ENCODE results near the gene MLANA. TPM values are rescaled to one million over a fixed set of nuclear protein-coding genes. Genes with fewer than 3 reads are reported as not detected.

The MLANA gene
- total and polyA plus RNA-seq, 4 donors, result 0.20 to 1.7 (median 0.69) TPM

DNA sequence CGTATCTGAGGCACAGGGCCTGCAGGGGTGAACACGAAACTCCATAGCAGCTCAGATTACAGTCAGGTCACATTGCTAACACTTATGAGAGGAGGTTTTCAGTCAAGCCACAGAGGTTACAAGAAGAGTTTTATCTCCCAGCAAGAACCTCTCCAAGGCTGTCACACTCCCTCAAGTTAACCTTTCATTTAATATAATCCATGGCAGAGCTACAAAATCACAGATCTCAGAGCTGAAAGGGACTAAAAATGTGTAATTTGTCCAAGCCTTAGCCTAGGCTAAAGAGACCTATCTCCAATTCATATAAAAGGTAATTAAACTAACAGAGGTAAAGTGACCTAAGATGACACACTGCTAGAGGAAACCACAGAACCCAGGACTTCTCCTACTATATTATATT lies 57.2 kb downstream of the MLANA start:
- DNase-seq (ENCODE audit: low read depth in 4 of 6, low spot score in 6 of 6), result no peak
- H3K27me3 ChIP-seq (ENCODE audit: control insufficient read depth, insufficient read depth, low read length), result no peaks in the 10 kb centered on the region
- no peaks in the 10 kb centered on the region for H3K4me1 ChIP-seq (ENCODE audit: control insufficient read depth, insufficient read depth, low read length)
- WGBS (ENCODE audit: insufficient coverage), result 67% methylated on average over 1 of the region's 2 CpGs
- H3K4me3 ChIP-seq (ENCODE audit: low read depth, low read length), result no peak overlapping the region
- H3K9me3 ChIP-seq (ENCODE audit: control insufficient read depth, insufficient read depth, low read length), result no peaks in the 10 kb centered on the region
- no peak overlapping the region for H3K27ac ChIP-seq (ENCODE audit: low read depth, low read length)
- no peaks in the 10 kb centered on the region for H3K36me3 ChIP-seq (ENCODE audit: control insufficient read depth, insufficient read depth, low read length)

DNA sequence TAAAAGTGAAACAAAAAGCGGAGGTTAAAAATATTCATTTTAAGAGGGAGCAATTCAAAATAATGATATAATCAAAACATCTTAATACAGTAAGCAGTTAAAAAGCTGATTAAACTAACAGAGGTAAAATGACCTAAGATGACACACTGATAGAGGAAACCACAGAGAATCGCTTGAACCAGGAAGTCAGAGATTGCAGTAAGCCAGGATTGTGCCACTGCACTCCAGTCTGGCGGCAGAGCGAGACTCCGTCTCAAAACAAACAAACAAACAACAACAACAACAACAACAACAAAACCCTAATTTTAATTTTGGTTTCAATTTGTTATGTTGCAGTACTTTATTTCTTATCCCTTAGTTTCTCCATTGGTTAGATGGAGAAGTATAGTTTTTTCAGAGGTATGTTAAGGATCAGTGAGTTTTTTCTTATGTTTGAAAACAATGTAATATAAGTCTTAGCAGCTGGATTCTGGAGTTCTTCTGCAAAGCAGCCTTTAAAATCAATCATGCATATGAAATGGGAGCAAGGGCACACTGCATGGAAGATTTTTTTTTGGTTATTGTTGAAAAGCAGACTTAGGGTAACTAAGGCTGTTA lies 58.5 kb downstream of the MLANA start:
- no CpG with 5 or more reads among the region's 5 CpGs for WGBS (ENCODE audit: insufficient coverage)

DNA sequence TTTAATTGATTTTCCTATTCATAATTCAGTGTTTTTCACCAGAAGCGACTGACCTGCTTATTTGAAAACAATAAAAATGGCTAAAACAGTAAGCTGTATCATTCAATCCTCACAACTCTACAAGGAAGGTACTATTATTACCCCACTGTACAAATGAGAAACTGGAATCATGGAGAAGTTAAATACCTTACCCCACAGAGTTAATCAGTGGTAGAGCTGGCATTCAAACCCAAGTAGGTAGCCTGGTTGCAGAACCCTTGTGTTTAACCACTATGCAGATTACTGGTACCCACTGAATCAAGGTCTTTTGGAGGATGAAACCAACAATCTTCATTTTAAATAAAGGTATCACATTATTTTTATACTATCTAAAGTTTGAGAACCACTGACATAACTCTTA lies 59.6 kb downstream of the MLANA start:
- WGBS (ENCODE audit: insufficient coverage), result no CpG with 5 or more reads among the region's 1 CpG
- Histone ChIP-seq H3K4me1 (ENCODE audit: control insufficient read depth, insufficient read depth, low read length) (no peaks in the 10 kb centered on the region), H3K4me3 (ENCODE audit: low read depth, low read length) (no peak overlapping the region), H3K36me3 (ENCODE audit: control insufficient read depth, insufficient read depth, low read length) (peaks cover 3% of the 10 kb centered on the region), H3K27ac (ENCODE audit: low read depth, low read length) (no peak overlapping the region), H3K9me3 (ENCODE audit: control insufficient read depth, insufficient read depth, low read length) (no peaks in the 10 kb centered on the region), H3K27me3 (ENCODE audit: control insufficient read depth, insufficient read depth, low read length) (no peaks in the 10 kb centered on the region)
- DNase-seq (ENCODE audit: low read depth in 4 of 6, low spot score in 6 of 6), result no peak

More for the DNA sequence above, 58.5 kb downstream of the MLANA start:
- Histone ChIP-seq H3K4me1 (ENCODE audit: control insufficient read depth, insufficient read depth, low read length) (no peaks in the 10 kb centered on the region), H3K27ac (ENCODE audit: low read depth, low read length) (no peak overlapping the region), H3K9me3 (ENCODE audit: control insufficient read depth, insufficient read depth, low read length) (no peaks in the 10 kb centered on the region), H3K27me3 (ENCODE audit: control insufficient read depth, insufficient read depth, low read length) (no peaks in the 10 kb centered on the region), H3K4me3 (ENCODE audit: low read depth, low read length) (no peak overlapping the region), H3K36me3 (ENCODE audit: control insufficient read depth, insufficient read depth, low read length) (no peaks in the 10 kb centered on the region)
- DNase-seq (ENCODE audit: low read depth in 4 of 6, low spot score in 6 of 6), result no peak

DNA sequence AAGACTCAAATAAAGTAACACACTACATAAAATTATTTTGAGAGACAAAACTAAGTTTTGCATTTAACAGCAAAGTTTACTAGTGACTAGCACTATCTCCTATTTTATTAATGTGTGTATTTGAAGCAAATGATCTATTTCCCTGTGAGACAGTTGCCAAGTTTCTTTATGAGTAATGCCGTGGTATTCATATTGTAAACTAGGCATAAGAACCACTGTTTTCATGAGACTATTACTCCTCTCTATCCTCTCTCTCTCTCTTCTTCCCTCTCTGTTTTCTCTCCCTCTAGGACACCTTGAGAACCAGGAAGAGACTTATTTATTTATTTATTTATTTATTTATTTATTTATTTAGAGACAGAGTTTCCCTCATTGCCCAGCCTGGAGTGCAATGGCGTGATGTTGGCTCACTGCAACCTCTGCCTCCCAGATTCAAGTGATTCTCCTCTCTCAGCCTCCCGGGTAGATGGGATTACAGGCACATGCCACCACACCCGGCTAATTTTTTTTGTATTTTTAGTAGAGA lies 61.1 kb downstream of the MLANA start:
- no peaks in the 10 kb centered on the region for H3K9me3 ChIP-seq (ENCODE audit: control insufficient read depth, insufficient read depth, low read length)
- H3K4me3 ChIP-seq (ENCODE audit: low read depth, low read length), result no peak overlapping the region
- H3K27me3 ChIP-seq (ENCODE audit: control insufficient read depth, insufficient read depth, low read length), result no peaks in the 10 kb centered on the region
- WGBS (ENCODE audit: insufficient coverage), result no CpG with 5 or more reads among the region's 4 CpGs
- no peak overlapping the region for H3K27ac ChIP-seq (ENCODE audit: low read depth, low read length)
- H3K36me3 ChIP-seq (ENCODE audit: control insufficient read depth, insufficient read depth, low read length), result peaks cover 3% of the 10 kb centered on the region
- DNase-seq (ENCODE audit: low read depth in 4 of 6, low spot score in 6 of 6), result no peak
- no peaks in the 10 kb centered on the region for H3K4me1 ChIP-seq (ENCODE audit: control insufficient read depth, insufficient read depth, low read length)

DNA sequence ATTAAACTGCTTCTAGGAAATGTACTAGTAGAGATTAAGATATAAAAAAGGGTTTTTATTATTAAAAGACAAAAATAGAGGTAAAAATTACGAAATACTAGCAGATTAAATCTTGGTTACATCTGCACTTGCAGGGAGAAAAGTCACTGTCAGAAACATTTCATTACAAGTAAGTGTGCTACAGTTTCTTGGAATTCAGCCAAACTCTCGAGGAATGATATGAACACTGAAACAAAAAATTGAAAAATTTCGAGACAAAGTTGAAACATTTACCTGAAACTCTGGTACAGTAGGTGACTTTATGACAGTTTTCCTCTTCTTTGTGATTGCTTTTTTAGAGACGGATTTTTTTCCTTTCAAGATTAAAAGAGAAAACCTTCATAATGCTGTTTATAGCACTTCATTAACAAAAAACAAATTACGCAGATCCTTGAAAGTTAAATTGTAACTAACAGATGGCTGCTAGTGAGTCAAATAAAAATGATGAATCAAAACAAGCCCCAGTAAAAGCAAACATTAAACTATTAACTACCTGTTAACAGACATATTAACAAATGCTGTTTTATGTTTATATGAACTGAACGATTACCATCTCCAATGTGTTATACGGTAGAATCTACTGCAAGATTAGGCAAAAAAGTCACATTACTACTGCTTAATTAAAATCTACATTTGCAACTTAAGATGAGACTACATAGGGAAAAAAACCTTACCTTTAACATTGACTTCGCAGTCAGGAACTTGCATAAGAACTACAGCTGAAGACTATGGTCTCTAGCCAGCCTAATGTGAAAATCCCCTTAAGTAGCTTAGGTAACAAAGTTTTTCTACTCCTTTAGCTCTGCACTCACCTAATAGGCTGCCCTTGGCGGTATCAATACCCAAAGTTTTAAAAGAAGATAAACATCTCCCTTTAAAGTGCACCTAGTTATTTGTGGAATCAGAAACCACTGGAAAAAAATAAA lies 63.3 kb downstream of the MLANA start:
- Histone ChIP-seq H3K4me3 (ENCODE audit: low read depth, low read length) (no peak overlapping the region), H3K36me3 (ENCODE audit: control insufficient read depth, insufficient read depth, low read length) (peaks cover 6% of the 10 kb centered on the region), H3K27me3 (ENCODE audit: control insufficient read depth, insufficient read depth, low read length) (no peaks in the 10 kb centered on the region), H3K4me1 (ENCODE audit: control insufficient read depth, insufficient read depth, low read length) (no peaks in the 10 kb centered on the region), H3K9me3 (ENCODE audit: control insufficient read depth, insufficient read depth, low read length) (no peaks in the 10 kb centered on the region), H3K27ac (ENCODE audit: low read depth, low read length) (no peak overlapping the region)
- peak in 2 of 6 donors; percentile 13 to 16 for DNase-seq (ENCODE audit: low read depth in 4 of 6, low spot score in 6 of 6)
- WGBS (ENCODE audit: insufficient coverage), result 83% methylated on average over 1 of the region's 9 CpGs

DNA sequence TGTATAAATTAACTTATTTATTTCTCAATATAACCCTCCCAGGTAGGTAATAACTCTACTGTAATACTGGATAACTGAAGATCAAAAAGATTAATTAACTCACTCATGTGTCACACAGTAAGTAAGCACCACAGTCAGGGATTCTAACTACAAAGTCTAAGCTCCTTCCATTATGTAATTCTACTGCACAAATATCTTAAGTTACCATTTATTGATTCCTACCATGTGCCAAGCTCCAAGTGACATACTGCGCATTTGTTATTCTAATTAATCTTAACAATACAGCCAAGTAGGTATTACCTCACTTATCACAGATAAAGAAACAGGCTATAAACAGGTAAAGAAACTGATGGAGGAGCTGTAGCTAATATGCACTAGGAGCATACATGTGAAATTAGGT lies 66.5 kb downstream of the MLANA start:
- WGBS (ENCODE audit: insufficient coverage), result no CpG with 5 or more reads among the region's 1 CpG
- no peak overlapping the region for H3K4me3 ChIP-seq (ENCODE audit: low read depth, low read length)
- H3K27ac ChIP-seq (ENCODE audit: low read depth, low read length), result no peak overlapping the region
- no peaks in the 10 kb centered on the region for H3K27me3 ChIP-seq (ENCODE audit: control insufficient read depth, insufficient read depth, low read length)
- peaks cover 6% of the 10 kb centered on the region for H3K36me3 ChIP-seq (ENCODE audit: control insufficient read depth, insufficient read depth, low read length)
- H3K4me1 ChIP-seq (ENCODE audit: control insufficient read depth, insufficient read depth, low read length), result no peaks in the 10 kb centered on the region
- no peak for DNase-seq (ENCODE audit: low read depth in 4 of 6, low spot score in 6 of 6)
- H3K9me3 ChIP-seq (ENCODE audit: control insufficient read depth, insufficient read depth, low read length), result no peaks in the 10 kb centered on the region

DNA sequence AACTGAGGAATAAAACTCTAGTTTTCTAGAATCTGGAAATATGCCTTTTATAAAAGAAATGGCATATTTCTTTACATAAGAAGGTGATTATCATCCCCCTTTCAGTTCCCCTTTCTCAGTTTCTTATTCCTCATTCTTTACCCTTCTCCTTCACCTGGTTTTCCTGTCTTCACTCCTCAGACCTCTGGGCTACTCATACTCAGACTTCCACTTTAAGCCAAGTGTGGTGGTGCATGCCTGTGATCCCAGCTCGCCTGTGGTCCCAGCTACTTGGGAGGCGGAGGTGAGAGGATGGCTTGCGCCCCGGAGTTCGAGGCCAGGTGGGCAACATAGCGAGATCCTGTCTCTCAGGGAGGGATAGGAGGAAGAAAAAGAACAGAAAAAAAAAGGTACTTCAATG lies 67.6 kb downstream of the MLANA start:
- Histone ChIP-seq H3K4me1 (ENCODE audit: control insufficient read depth, insufficient read depth, low read length) (no peaks in the 10 kb centered on the region), H3K27me3 (ENCODE audit: control insufficient read depth, insufficient read depth, low read length) (no peaks in the 10 kb centered on the region), H3K4me3 (ENCODE audit: low read depth, low read length) (no peak overlapping the region), H3K9me3 (ENCODE audit: control insufficient read depth, insufficient read depth, low read length) (no peaks in the 10 kb centered on the region), H3K36me3 (ENCODE audit: control insufficient read depth, insufficient read depth, low read length) (peaks cover 6% of the 10 kb centered on the region), H3K27ac (ENCODE audit: low read depth, low read length) (no peak overlapping the region)
- DNase-seq (ENCODE audit: low read depth in 4 of 6, low spot score in 6 of 6), result no peak
- WGBS (ENCODE audit: insufficient coverage), result 60% methylated on average over 2 of the region's 6 CpGs

Other genes starting within 250 kb of the MLANA start
- 10 to 100 TPM; 40.6 to 43.0 TPM for gene ERMP1, start 57.8 kb upstream of the MLANA start, total RNA-seq
- 10 to 100 TPM; 16.2 to 18.1 TPM for gene ERMP1, start 57.8 kb upstream of the MLANA start, polyA plus RNA-seq (ENCODE audit: insufficient read length in 2 of 2)
- 10 to 100 TPM; 36.8 to 73.5 TPM for gene RANBP6, start 124.7 kb downstream of the MLANA start, total RNA-seq
- 10 to 100 TPM; 31.7 to 41.1 TPM for gene RANBP6, start 124.7 kb downstream of the MLANA start, polyA plus RNA-seq (ENCODE audit: insufficient read length in 2 of 2)

Measured in spinal cord (tissue), 10 donors.